ENCODE measurements around the gene SERPINH1.

- TF ChIP-seq CTCF (conservative IDR thresholded peaks at IDR 0.05 in 1 of 2, IDR thresholded peaks at IDR 0.05 in 1 of 2; ENCODE audit: extremely low read depth in 1 of 2, insufficient read depth in 1 of 2, low read depth in 1 of 2, low read length in 2 of 2) (no peak), EZH2 (IDR thresholded peaks at IDR 0.05; ENCODE audit: borderline replicate concordance, low read length) (no peak)
These were observed 18.2 kb upstream of the SERPINH1 start for GRCh38 chr11:75543806-75544205.

Measured in mammary epithelial cell (primary cell).